CD4-positive, alpha-beta T cell treated with Interleukin-17A for 4 hours (primary cell): ENCODE measurements around the gene STAC2.
"Not testable (repeated sequence)": the region's sequence is repeated elsewhere in the genome, so short reads cannot be mapped to it uniquely, and the experiment has no call there.

Experiments
- DNase-seq: peaks from one replicate; pipeline ENCODE4 v3.0.0-alpha.2; 2020; ENCODE audit warnings: mixed read lengths

STAC2 gene

GRCh38 chr17:39225308-39225958 lies at the start of gene STAC2:
Gene STAC2 (minus strand): TSS chr17:39225945. CDS start chr17:39225502, 443 bp downstream.
- DNase-seq, result no peak

- no peak for DNase-seq
Measured at GRCh38 chr17:39271546-39271945, 45.8 kb upstream of the STAC2 start.

GRCh38 chr17:39270923-39271322 lies 45.2 kb upstream of the STAC2 start:
- no peak for DNase-seq

GRCh38 chr17:39264119-39264518 lies 38.4 kb upstream of the STAC2 start:
- no peak for DNase-seq

- DNase-seq, result peak; percentile 44
Measured at GRCh38 chr17:39261286-39261685, 35.5 kb upstream of the STAC2 start.

- no peak for DNase-seq
Measured at GRCh38 chr17:39252788-39253460, 27.2 kb upstream of the STAC2 start.

DNA sequence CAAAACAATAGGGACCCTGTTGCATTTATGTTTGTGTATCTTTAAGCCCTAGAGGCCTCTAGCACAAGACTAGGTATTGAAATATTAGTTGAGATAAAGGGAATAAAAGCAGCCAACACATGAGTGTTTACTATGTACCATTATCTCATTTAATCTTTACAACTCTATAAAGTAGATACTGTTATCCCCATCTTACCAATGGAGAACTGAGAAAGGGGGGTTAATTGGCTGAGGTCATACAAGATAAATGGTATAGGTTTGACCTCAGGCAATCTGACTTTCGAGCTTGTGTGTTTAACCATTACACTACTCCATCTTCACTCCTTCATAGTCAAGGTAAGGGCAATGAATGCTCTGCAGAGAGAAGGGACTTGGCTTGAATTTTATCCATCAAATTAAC lies 26.3 kb upstream of the STAC2 start:
- DNase-seq, result no peak

GRCh38 chr17:39250076-39250475 lies 24.3 kb upstream of the STAC2 start:
- not testable (repeated sequence) for DNase-seq

GRCh38 chr17:39246274-39246673 lies 20.5 kb upstream of the STAC2 start:
- no peak for DNase-seq

DNA sequence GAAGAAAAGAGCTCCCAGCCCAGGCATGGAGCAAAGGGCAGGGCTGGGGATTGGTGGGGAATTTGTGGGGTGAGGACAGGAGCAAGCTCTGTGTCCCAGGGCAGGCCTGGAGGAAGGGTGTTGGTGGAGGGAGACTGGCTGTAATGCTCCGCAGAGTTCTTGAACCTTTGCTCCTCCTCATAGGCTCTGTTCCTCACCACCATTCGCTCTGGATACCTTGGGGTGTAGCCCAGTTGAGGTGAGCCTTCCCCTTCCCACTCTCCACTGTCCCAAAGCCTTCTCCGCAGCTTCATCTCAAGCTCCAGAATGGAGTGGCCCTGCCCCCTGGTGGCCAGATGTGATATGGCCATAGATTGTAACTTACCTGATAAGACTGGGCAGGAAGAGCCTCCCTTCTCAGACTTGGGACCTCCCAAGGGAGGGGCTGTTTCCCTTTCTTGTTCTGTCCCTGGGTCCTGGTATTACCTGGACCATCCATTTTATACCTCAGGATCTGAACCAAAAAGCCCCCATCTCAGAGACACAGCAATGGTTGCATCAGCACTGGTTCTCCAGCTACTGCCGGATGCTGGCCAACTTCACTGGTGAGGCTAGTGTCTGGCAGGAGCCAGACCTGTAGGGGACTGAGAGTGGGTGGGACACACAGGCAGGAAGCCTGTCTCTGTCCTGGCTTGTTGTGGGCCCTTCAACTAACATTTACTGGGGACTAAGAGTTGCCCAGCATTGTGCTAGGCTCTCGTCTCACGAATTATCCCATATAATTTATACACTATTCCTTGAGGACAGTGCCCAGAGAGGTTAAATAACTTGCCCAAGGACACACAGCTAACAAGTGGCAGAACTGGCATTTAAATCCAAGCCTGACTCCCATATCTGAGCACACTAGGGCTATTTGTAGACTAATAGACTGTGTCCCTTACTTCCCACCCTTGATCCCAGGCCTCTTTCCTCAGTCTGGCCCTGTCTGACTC lies 19.1 kb upstream of the STAC2 start:
- DNase-seq, result peak; percentile 93

DNA sequence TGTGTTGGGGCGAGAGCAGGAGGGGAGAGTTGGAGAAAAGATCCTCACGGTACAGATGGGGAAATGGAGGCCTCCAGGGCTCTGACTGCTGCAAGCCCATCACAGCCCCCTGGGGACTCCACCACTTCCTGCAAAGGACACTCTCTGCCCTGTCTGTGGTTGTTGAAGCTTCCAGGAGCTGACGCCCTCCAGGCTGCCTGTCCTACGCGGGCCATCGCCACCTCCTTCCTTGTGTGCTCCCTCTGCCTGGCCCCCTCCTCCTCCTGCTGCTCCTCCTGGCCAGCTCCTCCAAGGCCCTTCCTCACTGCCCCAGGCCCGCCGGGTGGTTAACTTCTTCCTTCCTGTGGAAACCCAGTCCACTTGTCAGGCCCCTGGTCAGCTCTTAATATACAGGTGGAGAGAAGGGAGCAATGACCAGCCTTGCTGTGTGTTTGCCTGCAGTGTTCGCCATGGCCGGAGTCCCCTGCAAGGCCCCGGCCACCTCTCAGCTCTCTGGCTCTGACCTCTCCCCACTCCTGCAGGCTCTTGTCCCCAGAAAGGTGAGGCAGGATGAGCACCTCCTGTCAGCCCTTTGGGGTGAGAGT lies 18.4 kb upstream of the STAC2 start:
- peak; percentile 9 for DNase-seq

- no peak for DNase-seq
Measured at GRCh38 chr17:39243155-39243554, 17.4 kb upstream of the STAC2 start.

DNA sequence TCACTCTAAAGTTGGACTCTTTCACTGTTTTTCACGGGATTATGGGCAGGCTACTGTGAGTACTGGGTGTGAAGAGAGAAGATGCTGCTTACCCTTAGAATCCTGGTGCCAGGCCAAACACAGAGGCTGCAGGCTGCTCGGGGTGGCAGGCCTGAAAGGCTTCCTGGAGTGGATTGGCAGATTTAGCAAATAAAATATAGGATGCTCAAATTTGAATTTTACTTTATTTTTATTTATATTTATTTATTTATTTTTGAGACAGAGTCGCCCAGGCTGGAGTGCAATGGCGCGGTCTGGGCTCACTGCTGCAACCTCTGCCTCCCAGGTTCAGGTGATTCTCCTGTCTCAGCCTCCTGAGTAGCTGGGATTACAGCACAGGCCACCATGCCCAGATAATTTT lies 14.9 kb upstream of the STAC2 start:
- DNase-seq, result no peak

DNA sequence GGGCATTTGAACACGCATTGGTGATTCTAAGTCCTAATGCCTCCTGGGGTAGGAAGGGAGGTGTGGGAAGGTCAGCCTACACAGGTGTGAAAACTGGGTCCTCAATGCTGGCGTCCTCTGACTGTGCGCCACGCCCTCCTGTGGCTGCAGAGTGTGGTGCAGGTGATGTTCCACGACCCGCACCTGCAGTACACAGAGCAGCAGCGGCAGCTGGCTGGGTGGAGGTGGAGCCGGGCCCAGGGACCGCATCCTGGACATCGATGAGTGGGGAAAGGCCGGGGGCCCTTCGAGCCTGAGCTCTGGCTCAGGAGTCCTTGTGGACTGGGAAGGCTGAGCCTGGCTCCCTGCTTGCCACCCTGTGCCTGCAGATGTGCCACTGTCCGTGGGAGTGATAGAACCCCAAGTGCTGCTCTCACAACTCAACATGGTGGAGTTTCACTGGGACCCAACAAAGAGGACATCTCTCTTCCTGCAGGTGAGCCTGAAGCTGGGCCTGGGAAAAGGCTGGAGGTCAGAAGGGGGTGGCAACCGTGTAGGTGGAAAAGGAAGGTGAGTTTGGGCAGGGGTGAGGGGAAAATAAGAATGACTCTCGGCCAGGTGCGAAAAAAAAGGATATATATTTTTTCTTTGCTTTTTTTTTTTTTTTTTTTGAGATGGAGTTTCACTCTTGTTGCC lies 14.0 kb upstream of the STAC2 start:
- DNase-seq, result peak; percentile 78

- peak; percentile 87 for DNase-seq
Measured at GRCh38 chr17:39238311-39238972, 12.7 kb upstream of the STAC2 start.

DNA sequence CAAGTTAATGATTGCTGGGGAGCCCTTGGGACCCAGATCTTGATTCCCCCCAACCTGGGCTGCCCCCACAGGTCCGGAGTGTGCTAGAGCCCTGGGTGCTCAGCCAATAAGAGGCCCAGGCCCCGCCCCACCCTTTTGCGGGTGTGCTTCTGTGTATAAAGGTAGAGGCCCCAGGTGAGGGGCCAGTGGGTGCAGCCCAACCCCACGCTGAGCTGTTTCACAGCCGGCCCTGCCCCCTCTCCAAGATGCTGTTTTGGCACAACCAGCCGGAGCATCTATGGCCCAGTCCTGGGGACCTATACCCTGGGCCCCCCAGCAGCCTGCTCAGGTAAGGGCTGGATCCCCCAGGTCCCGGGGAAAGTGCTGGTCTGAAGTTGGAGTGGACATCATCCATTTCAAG lies 11.8 kb upstream of the STAC2 start:
- no peak for DNase-seq

DNA sequence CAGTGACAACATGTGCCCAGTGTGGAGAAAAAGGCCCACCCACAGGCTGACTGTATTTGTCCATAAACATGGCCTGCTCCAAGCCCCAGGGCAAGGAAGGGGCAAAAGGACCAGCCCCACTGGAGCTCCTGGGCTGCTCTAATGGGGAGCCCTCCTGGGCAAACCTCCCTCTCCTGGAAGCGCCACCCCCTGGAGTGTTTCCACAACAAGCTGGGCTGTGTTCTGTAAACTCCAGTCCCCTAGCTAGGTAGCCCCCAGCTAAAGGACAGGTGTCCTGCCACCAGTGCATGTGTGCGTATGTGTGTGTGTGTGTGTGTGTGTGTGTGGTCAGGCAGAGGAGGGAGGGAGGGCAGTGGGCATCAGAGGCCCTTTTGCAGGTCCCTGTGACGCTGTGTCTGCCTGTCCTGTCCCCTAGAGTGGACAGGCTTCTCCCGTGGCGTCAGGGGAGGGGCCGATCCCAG lies 11.3 kb upstream of the STAC2 start:
- no peak for DNase-seq

- no peak for DNase-seq
Measured at GRCh38 chr17:39236450-39236927, 10.7 kb upstream of the STAC2 start.

DNA sequence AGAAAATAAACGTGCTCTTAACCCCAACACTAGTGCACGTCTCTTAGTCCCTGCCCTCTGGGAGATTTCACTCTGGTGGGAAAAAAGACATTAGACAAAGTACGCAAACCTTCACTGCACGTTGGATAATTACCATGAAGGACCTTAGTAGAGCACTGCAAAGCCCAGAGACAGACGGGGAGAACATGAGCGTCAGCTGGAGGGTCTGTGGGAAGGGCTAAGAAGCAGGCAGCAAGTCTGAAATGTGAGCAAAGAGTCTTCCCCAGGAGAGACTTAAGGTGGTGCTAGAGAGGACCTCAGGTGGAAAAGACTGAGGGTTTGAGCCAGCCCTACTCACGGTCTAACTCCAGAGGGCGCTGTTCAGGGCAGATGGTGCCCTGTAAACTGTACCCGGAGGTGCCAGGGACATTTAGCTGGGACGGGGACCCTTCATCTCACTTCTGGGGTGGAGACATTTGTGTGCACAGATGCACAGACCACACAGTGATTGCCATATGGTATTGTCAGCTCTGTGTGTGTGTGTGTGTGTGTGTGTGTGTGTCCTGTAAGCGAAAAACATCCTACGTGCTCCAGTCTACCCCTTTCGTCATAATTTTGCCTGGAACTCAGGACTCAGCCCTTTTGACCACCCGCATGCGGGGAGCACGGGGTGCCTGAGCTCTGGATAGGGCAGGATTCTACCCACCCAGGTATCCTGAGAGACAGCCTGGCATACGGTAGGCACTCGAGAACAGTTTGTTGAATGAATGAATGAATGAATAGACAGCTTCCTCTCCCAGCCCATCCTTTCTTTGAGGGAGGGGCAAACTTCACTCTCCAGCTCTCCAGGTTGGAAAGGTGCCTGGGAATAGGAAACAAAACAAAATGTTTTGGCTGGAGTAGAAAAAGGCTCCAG lies 10.1 kb upstream of the STAC2 start:
- peak; percentile 50 for DNase-seq
